Stimulated activated CD4-positive, alpha-beta T cell treated with anti-CD3 and anti-CD28 coated beads, Interleukin-12 subunit alpha, Interleukin-12 subunit beta, amount 100 ng/mL, for 24 hours (primary cell): ENCODE measurements around the gene CDKL4.
"Not testable (repeated sequence)": the region's sequence is repeated elsewhere in the genome, so short reads cannot be mapped to it uniquely, and the experiment has no call there.

Experiments used
- DNase-seq, 2 experiments: peaks; one replicate each; pipeline ENCODE4 v3.0.0-alpha.2; 2020; ENCODE audit warnings: low read depth in 2 of 2

The CDKL4 gene

DNA sequence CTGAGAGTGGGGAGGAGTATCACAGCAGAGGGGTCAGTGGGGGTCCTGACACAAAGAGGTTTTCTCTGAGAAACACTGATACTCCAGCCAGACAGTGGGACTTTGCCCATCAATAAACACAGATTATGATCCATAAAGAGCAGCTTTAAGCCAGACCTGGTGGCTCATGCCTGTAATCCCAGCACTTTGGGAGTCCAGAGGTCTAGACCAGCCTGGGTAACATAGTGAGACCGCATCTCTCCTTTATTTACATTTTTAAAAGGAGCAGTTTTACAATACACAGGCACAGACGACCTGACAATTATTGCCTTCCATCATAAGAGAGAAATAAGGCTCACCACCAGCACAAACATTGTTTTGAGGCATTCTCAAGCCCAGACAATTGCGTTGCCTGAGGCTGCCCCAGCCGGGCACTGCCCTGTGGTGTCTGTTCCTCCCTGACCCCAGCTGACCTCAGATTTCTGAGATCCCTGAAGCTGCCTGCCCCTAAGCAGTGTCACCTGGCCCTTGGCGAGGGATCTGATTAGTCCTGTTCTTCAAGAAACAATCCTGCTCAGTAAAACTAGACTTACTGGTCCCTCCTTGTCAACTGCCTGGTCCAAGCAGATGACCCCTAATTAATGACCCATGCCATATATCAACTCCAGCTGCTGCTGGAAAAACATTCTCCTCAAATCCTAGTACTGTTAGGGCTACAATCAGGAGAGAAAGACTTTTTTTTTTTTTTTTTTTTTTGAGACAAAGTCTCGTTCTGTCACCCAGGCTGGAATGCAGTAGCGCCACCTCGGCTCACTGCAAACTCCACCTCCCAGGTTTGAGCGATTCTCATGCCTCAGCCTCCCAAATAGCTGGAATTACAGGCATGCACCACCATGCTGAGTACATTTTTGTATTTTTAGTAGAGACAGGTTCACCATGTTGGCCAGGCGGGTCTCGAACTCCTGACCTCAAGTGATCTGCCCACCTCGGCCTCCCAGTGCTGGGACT, 63.5 kb downstream of the CDKL4 start:
- DNase-seq: no peak

DNA sequence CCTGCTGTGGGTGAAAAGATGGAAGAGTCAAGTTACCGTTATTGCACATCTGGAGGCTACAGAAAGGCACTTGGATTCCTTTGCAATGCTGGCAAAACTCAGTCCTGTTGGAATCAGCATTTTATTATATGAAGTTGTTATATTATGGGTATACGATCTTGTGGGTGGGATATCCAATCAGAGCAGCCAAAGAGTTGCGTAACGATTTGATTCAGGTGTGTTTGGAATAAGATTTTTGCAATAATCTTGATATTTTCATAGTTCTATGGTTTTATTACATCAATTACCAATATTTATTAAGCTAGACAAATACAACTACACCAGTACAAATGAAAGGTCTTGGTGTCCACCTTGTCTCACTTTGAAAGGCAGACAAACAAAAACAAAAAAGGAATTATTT, 65.0 kb downstream of the CDKL4 start:
- no peak for DNase-seq

DNA sequence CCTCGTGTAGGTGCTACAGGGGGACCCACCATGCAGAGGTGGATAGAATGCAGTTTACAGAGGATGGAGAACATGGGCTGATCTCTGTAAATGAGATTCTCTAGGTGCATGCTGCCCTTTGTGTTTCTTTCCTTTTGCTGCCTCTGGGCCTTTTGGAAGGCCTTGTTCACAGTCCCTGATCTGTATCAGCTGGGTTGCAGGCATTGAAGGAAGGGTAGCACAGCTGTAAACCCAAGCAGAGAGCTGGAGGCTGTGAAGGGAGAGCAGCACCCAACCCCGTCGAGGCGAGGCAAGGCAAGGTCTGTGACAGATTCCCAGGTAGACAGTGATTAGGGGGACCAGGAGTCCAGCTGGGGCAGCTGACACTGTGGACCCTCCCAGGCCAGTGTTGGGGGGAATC, 66.8 kb downstream of the CDKL4 start:
- no peak for DNase-seq

DNA sequence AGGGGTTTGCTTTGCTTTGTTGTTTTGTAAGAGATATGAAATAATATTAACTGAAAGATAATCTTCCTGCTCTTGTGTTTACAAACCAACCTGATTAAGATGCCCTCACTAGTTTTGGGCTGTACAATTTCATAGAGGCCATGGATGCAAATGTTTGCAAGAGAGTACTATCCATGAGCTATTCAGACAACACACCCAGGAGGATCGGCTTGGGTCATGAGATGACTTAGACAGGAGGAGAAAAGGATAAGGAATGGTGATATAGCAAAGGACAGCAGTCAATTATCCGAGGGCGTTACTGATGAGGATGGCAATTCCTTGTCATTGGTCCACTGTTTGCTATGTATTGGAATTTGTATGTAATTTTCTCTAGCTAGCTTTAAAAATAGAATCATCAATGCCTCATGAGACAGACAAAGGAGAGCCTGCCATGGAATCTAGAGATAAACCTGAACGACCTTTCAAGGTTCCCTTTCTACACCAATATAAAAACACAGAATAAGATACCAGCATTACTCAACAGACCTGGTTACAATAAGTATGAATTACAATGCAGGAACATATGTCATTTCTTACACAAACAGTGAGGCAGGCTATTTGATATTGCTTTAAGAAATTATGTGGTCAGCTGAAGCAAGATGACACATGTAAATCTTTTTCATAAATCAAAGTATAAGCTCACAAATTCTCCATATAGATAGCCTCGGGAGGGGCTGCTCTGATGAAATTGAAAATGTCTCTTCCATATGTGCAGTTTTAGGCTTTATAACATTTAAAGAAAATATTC, 68.6 kb downstream of the CDKL4 start:
- no peak for DNase-seq

DNA sequence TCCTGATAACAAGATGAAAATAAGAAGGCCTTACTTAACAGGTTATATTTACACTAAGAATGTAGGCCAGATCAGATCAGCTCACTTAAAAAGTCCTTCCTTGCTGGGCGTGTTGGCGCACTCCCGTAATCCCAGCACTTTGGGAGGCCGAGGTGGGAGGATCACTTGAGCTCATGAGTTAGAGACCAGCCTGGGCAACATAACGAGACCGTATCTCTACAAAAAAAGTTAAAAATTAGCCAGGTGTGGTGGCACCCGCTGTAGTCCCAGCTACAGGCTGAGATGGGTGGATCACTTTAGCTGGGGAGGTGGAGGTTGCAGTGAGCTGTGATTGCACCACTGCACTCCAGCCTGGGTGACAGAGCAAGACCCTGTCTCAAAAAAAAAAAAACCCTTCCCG, 69.7 kb downstream of the CDKL4 start:
- DNase-seq: no peak

DNA sequence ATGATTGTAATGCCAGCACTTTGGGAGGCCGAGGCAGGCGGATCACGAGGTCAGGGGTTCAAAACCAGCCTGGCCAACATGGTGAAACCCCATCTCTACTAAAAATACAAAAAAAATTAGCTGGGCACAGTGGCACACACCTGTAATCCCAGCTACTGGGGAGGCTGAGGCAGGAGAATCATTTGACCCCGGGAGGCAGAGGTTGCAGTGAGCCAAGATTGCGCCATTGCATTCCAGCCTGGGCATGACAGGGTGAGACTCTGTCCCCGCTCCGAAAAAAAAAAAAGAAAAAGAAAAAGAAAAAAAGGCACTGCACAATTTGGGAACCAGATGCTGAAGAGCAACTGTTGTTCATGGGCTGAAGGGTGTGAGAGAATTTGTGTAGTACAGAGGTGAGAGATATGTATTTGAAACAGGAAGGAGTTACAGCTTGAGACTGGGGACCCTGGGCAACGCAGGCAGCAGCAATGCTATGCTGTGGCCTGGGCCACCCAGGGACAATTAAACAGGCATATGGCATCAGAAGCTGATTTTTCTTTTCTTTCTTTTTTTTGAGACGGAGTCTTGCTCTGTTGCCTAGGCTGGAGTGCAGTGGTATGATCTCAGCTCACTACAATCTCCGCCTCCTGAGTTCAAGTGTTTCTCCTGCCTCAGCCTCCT, 71.6 kb downstream of the CDKL4 start:
- not testable (repeated sequence) for DNase-seq

DNA sequence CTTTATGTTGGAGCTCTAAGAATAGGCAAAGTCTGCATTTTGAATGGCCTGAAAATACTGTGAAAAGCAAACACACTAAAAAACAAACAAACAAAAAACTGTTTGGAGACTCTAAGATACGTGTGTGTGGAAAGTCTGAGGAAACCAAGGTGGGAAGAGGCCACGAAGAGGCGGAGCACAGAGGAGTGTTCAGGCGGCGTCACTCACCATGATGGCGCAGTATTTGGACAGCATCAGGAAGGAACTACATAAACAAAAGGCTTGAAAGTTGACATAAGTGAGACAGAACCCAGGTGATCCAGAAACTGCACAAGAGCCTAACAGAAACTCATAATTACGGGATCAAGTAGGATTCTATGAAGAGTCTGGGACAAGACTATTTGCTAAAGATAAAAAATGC, 72.1 kb downstream of the CDKL4 start:
- DNase-seq: no peak

DNA sequence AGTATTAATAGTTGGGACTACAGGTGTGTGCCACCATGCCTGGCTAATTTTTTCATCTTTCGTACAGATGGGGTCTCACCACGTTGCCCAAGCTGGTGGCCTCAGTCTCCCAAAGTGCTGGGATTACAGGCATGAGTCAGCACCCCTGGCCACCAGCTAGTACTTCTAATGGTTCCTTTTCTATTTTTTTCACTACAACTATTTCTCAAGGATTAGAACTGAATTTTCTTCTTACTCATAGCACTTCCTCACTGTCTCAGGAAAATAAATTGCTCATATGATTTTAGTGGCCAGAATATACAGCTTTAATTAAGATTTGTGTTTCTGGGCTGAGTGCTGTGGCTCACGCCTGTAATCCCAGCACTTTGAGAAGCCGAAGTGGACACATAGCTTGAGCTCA, 79.7 kb downstream of the CDKL4 start:
- no peak for DNase-seq

DNA sequence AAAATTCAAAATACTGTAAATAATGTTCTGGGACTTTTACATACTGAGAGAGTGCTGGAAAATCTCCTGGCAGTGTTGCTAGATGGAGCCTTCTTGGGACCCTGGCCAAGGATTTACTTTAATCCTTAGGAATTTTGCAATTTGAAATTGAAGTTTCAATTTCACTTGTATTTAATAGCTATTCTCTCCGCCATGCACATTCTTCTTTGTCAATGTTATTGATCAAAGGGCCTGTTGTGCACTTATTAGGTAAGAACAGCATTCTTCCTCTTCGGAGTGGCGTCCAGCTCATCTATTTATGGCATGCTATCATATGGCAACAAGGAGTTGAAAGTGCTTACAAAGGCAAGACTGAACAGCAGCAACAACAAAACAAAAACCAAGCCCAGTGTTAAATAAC, 82.8 kb downstream of the CDKL4 start:
- DNase-seq: no peak

DNA sequence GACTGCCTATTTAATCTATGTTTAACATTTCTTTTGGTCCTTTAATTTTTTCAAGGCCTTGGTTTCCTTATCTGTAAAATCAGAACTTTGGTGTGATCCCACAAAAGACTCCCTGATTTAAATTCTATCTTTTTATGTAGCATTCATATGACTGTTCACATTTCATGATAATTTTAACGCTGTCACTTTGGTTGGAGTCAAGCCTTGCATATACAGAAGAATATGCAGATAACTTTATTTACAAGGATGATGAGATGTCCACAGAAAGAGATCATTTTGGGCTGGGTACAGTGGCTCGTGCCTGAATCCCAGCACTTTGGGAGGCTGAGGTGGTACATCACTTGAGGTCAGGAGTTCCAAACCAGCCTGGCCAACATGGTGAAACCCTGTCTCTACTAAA, 84.5 kb downstream of the CDKL4 start:
- no peak for DNase-seq

DNA sequence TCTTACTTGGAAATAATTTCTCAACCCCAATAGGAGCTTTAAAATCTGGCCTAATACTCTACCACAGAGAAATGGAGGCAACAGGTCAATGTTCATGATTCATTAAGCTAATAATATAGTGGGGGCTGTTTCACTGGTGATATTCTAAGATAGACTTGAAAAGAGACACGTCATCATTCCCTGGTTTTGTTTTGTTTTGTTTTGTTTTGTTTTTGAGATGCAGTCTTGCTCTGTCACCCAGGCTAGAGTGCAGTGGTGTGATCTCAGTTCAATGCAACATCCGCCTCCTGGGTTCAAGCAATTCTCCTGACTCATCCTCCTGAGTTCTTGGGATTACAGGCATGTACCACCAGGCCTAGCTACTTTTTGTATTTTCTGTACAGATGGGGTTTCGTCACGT, 85.4 kb downstream of the CDKL4 start:
- DNase-seq: no peak

DNA sequence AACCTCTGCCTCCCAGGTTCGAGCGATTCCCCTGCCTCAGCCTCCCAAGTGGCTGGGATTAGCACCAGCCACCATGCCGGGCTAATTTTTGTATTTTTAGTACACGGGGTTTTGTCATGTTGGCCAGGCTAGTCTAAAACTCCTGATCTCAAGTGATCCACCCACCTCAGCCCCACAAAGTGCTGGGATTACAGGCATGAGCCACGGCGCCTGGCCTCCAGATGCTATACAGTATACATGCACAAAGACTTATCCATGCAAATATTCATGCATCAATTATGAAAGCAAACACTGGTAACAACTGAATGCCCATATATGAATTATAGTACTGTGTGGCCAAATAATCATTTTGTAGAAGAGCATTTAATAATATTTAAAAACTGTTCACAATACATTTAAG, 86.9 kb downstream of the CDKL4 start:
- DNase-seq: no peak

DNA sequence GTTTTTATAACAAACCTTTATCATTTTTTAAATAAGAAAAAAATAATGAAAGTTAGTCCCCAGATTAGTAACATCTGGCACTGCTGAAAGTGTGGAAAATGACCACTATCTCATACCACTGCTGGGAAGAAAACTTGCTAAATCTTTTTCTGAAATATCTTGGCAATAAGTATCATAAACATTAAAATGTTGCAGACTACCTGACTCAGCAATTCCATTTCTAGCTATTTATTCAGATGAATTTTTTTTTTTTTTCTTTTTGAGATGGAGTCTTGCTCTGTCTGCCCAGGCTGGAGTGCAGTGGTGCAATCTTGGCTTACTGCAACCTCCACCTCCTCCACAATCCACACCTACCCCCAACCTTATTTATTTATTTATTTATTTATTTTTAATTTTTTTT, 87.7 kb downstream of the CDKL4 start:
- DNase-seq: no peak

DNA sequence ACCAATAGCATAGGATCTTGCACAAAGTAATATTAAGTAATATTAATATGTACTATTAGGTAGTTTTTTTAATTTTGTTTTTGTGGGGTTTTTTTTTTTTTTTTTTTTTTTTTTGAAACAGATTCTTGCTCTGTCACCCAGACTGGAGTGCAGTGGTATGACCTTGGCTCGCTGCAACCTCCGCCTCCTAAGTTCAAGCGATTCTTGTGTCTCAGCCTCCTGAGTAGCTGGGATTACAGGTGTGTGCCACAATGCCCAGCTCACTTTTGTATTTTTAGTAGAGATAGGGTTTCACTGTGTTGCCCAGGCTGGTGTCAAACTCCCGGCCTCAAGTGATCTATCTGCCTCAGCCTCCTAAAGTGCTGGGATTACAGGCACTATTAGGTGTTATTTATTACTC, 88.2 kb downstream of the CDKL4 start:
- DNase-seq: not testable (repeated sequence)

DNA sequence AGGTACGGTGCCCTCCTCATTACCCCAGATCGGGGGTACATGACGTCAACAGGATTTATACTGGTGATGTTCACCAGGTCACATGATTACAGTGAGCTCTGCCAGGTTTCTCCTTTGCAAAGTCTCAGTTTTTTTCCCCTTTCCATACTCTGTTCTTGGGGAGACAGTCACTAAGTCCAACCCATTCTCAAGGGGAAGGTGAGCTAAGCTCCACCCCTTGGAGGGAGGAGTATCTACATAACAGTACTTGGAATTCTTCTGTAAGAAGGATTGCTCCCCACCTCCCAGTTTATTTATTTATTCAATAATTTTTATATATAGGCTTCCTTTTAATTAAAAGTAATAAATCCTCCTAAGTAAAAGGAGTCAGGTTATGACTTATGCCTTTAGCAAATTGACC, 88.8 kb downstream of the CDKL4 start:
- DNase-seq: no peak

DNA sequence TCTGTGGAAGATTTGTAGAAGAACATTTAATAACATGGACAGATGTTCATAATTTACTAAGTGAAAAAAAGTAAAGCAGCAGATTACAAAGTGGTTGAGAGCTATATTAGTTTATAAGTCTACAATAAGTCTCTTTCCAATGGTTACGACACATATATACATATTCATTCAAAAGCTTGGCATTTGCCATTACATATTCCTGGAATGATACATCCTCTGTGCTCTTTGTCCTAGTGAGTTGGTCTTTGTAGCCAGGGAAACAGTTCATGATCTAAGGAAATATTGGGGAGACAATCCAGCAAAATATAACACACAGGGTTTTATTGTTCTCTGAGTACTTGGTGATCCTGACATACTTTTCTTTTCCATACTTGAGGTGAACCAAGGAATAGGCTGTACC, 90.5 kb downstream of the CDKL4 start:
- DNase-seq: no peak

DNA sequence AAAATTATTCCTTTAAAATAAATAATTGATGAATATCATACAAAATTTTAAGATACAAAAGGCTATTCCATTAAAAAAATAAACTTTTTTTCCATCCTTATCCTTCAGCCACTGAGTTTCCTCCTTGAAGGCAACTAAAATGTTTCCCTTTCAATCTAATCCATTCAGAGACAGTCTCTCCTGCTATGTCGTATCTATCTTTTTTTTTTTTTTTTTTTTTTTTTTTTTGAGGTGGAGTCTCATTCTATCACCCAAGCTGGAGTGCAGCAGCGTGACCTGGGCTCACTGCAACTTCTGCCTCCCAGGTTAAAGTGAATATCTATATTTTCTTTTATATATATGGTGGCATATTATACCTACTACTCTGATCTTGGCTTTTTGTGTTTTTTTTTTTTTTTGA, 91.3 kb downstream of the CDKL4 start:
- DNase-seq: no peak

DNA sequence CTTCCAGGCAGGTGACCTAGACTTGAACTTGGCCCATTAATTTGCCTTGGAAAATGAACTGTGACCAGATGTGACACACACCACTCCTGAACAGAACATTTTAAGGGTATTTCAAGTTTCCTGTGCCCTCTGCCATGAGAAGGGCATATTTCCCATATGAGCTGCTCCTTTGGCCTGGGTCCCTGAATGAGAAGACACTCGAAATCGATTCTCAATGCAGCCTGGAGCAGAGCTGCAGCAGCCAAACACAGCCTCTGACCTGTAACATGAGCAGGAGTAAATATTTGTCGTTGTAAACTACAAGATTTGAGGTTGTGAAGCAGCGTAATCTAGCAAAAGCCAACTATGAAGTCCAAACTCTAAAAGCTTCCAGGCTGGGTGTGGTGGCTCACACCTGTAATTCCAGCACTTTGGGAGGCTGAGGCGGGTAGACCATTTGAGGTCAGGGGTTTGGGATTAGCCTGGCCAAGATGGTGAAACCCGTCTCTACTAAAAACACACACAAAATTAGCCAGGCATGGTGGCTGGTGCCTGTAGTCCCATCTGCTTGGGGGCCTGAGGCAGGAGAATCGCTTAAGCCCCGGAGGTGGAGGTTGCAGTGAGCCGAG, 92.8 kb downstream of the CDKL4 start:
- no peak for DNase-seq

DNA sequence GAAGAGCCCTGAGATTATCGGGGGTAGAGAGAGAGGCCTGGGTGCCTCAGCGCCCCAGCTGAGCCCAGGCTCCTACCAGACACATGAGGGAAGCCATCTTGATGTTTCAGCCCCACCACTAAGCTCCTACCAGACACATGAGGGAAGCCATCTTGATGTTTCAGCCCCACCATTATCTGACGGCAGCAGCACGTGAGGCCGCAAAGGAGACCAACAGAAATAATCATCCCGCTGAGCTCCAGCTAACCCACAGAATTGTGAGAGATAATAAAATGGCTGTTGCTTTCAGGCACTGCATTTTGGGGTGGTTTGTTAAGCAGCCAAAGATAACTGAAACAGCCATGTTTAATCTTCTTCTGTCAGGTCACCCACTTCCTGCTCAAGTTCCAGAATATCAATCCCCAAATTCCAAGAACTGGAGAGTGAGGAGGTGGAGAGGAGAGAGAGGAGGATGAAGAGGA, 93.6 kb downstream of the CDKL4 start:
- DNase-seq: no peak

DNA sequence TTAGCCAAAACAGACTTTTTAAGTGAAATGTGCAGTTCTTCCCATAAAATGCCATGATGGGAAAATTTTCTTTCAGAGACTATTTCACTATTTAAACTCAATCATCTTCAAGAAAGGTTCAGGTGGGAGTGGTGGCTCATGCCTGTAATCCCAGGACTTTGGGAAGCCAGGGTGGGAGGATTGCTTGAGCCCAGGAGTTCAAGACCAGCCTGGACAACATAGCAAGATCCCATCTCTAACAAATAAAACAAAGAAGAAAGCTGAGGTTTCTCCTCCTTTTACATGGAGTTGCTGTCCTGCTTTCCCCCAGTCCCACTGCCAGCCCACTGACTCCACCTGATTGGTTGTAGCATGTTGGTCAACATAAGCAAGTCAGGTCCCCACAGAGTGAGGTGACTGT, 97.1 kb downstream of the CDKL4 start:
- DNase-seq: no peak

DNA sequence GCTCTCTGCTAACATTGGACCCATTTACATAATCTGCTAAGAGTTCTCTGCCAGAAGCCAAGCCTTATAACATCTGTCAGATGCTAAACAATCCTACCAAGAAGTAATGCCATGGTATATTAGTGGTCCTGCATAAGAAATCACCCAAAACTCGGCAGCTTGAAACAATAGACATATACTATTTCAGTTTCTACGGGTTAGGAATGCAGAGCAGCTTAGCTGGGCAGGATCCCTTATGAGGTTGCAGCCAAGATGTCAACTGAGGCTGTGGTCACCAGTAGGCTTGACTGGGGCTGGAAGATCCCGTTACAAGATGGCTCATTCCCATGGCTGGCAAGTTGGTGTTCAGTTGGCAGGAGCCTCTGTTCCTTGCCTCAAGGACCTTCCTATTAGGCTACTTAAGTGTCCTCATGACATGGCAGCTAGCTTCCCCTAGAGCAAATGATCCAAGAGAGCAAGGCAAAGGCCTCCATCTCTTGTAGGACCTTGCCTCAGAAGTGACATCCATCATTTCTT, 97.8 kb downstream of the CDKL4 start:
- no peak for DNase-seq

DNA sequence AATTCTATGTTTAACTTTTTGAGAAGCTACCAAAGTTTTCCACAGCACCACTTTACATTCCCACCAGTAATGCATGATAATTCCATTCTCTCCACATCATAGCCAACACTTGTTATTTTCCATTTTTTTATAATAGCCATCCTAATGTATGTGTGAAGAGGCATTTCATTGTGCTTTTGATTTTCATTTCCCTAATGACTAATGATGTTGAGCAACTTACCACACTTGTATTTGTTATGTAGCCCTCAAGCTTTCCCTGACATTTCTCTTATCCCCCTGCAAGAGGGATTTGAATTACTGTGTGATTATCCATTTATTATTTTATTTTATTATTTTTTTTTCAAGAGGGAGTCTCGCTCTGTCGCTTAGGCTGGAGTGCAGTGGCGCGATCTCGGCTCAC, 99.4 kb downstream of the CDKL4 start:
- DNase-seq: no peak
